Measurements from ENCODE around the gene CYSLTR2.
"Not testable (repeated sequence)": the region's sequence is repeated elsewhere in the genome, so short reads cannot be mapped to it uniquely, and the experiment has no call there.

The CYSLTR2 gene

DNA sequence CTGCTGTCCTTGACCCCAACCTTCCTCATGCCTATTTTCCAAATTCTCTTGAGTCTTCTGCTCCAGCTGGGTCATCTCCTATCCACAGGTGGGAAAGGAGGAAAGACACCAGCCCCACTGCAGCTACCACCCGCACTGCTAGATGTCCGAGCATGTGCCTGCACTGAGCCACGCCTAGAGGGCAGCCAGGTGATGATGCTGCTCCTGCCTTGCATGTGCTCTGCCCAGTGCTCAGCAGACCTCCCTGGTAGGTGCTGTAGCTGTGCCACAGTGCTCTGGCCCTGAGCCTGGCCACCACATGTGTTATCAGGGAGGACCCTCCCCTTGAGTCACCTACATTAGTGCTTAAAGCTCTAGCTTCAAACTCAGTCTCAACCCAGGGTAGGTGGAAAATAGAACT is 6.9 kb upstream of the CYSLTR2 start:
- DNase-seq = no peak

DNA sequence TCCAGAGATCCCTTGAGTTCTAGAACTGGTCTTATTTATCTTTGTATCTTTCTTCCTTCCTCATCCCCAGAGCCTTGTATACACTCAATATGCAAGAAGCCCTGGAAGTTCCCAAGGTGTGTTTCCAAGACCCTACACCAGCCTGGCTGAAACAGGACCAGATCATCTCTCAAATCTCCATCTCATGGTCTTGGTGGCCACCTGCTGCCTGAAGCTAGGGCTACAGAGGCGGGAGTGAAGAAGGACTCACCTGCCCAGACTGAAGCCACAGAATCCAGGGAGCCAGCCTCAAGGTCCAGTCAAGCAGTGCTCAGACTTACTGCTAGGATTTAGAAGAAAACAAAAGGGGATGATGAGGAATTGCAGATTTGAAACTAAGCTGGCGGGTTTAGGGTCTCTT is 6.1 kb upstream of the CYSLTR2 start:
- DNase-seq = no peak

DNA sequence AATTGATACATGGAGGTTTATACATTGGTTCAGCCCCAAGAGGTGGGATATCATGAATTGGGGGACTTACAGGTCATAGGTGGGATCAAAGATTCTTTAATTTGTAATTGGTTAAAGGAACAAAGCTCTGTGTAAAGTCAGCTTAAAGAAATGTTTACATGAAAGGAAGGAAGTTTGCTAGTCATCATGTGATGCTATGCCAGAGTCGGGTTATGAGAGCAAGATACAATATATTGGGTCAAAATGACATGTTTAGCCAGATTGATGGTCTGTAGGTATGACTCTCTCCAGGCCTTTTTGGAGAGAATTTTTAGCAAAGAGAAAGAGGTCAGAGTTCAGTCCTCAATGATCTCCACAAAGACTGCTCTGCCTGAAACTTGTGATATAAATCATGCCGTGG is 5.3 kb upstream of the CYSLTR2 start:
- no peak for DNase-seq

DNA sequence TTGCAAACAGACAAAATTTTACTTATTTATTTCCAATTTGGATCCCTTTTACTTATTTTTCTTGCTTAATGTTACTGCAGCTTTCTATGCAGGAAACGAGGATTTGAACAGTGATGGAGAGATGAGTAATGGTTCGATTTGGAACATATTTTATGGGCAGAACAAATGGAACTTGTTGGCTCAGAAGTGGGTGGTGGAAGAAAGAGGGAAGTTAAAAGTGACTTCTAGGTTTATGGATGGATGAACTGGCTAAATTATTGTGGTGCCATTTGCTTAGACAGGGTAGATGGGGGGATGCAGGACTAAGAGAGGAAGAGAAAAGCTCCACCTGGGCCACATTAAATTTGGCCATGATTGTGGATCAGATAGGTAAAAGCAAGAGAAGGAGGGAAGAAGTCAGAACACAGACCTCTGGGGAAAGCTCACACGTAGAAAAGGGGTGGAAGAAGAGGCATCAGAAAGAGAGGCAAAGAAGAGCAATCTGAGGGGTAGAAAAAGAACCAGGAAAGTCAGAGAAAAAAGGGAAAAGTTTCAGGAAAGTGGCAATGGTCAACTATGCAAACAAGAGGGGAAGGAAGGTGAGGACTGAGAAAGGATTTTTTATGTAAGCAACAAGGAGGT is 768 bp upstream of the CYSLTR2 start:
- DNase-seq = no peak

DNA sequence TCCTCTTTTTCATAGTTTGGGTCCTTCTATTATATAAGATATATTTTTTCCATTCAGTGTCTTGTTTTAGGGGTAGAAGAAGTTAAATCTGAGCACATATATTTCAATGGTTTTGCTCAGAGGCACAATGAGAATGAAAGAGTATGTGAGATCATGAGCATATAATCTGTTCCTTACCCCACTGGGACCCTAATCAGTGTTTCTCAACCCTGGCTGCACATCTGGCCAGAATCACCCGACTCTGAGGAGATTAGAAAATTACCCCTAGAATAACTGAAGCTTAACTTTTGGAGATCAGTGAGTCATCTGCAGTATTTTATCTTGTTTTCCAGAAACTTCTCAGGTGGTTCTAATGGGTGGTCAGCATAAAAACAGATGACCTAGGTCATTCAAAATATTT is 782 bp downstream of the CYSLTR2 start:
- DNase-seq = no peak

DNA sequence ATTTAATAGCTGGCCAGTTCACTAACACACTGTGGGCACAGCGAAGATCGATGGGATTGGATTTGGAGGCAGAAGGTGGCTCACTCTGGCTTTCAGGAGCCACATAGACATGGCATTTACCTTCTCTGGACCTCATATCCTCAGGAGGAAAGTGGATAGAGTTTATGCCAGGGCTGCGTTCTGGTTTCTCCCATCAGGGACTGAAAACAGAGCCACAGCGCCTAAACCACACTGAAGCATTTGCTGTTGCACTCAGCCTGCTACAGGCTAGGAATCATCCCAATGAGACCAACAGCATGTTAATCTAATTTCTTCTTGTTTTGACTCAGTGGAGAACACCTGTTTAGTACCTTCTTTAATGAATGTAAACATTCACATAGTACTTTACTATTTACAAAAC is 1.6 kb downstream of the CYSLTR2 start:
- no peak for DNase-seq

DNA sequence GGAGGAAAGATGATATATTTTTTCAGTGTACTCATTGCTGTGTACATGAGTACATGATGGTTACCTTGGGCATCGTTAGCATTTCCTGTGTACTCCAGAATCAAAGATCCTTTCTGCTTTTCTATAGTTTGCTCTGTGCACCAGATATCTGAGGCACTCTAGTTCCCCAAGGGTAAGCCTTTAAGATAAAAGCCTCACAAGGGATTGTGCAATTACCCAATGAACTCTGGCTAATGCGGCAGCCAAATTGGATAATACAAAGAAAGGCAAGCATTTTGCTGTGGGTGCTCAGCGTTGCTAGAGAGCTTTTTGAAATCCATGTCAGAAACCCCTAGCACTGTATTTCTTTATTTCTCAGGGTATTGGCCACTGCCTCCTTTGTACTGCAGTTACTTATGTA is 2.9 kb downstream of the CYSLTR2 start:
- no peak for DNase-seq

DNA sequence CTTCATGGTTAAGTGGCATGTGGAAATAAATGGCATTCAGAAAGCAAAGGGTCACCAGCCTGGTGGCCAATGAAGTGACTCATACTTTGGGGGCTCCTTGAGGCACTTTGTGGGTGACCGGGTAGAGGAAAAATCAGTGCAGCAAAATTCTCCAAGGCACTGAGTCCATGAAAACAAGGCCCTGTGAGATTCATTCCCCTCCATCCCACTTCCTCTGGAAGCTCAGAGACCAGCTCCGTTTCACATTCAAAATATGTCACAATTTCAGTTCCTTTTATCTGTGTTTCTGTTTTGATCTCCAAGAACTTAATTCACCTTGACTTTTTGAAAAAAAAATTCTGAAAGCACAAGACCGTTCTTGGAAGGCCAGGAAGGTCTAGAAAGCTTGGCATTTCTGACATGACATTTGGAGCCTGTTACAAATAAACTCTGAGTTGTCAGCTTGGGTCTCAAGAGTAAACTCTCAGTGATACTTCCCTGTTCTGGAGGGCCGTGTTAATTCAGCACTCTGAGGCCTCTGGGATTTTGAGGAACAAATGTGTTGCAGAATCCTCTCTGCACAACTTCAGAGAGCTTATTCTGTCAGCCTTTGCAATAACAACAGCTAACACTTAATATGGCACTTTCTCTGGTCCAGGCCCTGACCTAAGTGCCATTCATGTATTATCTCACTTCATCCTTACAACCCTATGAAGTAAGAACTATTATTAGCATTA is 6.8 kb downstream of the CYSLTR2 start:
- DNase-seq = no peak

DNA sequence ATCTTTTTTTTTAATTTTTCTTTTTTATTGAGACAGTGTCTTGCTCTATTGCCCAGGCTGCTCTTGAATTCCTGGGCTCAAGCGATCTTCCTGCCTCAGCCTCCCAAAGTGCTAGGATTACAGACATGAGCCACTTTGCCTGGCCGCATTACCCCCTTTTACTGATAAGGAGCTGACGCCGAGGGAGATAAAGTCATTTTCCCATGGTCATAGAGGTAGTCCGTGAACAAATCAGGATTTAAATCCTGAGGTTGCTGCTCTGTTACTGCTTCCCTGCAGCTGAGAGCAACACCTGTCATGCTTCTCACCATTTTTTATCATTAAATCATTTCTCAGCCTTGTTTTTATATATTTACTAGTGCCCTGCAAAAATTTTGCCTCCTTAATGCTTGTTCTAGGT is 7.4 kb downstream of the CYSLTR2 start:
- no peak for DNase-seq

DNA sequence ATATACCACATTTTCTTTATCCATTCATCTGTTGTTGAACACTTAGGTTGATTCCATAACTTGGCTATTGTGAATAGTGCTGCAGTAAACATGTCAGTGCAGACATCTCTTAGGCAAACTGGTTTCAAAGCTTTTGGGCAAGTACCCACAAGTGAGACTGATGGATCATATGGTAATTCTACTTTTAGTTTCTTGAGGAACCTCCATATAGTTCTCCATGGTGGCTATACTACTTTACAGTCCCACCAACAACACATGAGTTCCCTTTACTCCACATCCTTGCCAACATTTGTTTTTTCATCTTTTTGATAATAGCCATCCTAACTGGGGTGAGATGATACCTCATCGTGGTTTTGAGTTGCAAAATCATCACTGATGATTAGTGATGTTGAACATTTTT is 8.5 kb downstream of the CYSLTR2 start:
- no peak for DNase-seq

DNA sequence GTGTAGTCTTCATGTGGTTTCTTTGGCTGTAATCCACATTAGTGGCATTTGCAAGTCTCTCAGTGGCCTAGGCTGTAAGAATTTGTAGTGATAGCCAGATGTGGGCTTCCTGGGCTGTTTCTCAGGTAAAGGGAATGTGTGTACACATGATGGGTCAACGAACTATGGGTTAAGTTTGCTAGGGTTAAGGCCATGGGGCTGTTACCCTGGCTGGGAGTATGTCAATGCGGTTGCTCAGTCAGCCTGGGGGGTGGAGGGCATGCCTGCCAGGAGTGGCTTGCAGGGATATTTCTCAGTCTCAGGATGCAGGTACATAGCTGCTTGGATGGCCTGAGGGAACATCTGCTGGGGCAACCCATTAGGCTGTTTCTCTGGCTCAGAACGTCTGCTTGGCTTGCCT is 13.4 kb downstream of the CYSLTR2 start:
- DNase-seq = no peak

DNA sequence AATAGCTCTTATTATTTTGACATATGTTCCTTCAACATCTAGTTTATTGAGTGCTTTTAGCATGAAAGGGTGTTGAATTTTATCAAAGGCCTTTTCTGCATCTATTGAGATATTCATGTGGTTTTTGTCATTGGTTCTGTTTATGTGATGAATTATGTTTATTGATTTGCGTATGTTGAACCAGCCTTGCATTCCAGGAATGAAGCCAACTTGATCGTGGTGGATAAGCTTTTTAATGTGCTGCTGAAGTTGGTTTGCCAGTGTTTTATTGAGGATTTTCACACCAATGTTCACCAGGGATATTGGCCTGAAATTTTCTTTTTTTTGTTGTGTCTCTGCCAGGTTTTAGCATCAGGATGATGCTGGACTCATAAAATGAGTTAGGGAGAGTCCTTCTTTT is 17.7 kb downstream of the CYSLTR2 start:
- not testable (repeated sequence) for DNase-seq

DNA sequence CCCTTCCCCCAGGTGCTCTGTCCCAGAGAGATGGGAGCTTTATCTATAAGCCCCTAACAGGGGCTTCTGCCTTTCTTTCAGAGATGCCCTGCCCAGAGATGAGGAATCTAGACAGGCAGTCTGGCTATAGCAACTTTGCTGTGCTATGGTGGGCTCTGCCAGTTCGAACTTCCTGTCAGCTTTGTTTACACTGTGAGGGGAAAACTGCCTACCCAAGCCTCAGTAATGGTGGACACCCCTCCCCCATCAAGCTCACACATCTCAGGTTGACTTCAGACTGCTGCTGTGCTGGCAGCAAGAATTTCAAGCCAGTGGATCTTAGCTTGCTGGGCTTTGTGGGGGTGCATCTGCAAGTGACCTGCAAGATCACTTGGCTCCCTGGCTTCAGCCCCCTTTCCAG is 21.5 kb downstream of the CYSLTR2 start:
- DNase-seq = no peak

DNA sequence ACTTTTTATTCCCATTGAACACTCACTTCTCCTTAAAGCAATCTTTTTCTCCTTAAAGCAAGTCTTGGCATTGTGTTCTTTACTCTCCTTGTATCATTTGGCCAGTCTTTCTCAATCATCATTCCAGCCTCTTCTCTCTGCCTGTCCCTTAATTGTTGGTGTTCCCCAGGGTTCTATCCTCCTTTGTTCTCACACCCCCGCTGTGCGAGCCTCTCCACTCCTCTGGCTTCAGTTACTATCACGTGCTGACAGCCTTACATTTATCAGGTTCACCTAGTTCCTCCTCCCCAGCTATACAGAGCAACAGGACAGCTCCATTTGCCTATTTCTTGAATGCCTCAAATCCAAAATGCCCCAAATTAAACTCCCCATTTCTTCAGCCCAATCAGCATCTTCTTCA is 24.6 kb downstream of the CYSLTR2 start:
- no peak for DNase-seq

DNA sequence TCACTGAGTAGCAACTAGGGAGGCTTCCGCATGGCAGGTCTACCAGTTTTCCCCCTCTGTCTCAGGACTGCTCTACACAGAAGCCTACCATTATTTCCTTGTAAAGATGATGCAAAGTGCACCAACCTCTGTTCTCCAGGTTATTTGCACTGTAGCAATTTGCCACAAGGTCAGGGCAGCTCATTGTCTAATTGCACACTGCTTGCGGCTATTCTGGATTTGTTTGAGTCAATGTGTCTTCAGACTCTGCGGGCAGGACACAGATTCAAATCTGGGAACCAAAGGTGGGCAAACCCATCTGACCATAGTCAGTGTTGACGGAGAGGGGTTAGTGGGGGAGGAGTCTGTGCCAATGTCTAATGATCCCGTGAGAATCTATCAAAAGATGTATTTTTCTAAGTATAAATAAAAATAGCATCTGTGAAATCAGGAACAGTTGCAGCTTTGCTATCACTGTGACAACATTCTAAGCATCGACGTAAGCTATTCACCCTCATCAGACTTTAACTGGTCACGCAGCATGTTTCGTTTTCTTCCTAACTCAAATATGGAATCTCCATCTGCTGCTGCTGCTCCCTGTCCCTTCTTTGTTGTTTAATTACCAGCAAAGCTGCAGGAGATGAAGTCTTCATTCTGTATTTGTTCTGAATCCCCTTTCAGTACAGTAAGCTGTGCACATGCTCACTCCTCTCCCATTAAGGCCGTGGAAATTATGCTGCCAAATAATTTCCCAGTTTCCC is 26.4 kb downstream of the CYSLTR2 start:
- DNase-seq = no peak

DNA sequence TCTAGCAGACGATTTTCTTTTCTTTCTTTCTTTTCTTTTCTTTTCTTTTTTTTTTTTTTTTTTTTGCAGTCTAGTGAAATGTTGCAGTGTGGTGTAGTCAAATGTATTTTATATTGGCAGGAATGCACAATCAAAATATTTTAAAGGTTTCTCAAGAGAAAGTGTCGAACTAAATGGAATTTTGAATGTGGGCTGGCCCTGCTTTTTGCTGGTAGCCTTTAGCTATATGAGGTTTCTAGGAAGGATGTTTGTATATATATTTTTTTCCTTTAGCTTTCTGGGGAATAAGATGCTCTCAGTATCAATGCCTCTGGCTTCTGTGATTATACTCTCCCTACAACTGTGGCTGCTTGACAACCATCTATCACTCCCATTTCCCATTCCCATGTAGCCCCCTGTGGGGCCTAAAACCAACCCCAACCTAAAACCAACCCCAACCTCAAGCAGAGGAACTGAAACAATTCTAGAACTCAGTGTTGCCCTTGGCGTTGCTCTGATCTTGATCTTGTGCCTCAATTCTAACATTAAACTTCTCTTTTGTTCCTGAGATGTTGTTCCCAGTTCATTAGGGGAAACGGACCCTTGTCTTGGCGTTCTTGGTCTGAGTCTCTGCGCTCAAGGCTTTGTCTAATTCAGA is 27.1 kb downstream of the CYSLTR2 start:
- DNase-seq = no peak

DNA sequence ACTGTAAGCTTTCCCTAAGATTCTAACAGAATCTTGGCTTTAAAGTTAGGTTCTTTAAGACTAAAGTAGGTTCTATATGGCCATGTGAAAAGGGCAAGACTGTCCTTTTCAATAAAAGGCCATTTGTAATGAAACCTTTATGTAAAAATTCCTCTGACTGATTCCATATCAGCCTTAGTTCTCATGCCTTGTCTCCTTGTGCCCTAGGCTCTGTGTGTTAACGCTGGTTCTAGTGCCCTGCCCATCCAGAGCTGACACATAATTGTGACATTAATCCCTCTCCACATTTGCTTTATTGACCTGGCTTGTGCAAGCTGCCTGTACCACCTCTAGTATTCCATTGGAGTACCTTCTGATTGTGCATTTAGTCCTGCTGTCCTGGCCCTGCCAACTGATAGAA is 28.2 kb downstream of the CYSLTR2 start:
- no peak for DNase-seq

DNA sequence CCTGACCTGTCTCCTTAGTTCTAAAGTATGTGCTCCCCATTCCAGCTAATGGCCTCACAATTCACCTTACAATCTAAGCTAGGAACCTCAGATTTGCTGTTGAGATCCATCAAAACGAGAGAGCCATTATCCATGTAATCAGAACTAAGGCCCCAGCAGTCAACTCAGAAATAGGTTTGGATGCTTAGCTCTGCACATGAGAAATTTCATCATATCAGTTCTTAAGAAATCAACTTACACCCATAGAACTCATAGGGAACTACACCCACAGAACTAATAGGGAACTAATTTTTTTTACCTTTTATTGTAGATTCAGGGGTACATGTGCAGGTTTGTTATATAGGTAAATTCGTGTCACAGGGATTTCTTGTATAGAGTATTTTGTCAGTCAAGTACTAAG is 28.7 kb downstream of the CYSLTR2 start:
- no peak for DNase-seq

DNA sequence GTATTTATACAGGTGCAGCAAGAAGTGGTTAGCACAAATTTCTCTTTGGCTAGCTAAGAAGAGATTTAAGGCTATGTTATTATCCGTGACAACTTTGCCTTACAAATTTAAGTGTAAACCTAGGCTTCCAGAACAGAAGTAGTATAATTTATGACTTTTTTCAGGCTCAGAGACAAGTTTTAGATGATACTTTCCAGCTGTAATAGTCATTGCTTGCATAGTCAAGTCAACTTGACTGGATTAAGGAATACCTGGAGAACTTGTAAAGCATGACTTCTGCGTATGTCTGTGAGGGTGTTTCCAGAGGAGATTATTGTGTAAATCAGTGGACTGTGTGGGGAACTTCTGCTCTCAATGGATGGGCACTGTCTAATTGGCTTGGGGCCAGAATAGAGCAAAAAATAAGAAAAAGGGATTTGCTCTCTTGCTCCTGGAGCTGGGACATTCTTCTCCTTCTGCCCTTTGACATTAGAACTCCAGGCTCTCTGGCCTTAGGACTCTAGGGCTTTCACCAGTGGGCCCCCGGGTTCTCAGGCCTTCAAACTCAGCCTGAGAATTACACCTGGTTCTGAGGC is 33.0 kb downstream of the CYSLTR2 start:
- DNase-seq = no peak

DNA sequence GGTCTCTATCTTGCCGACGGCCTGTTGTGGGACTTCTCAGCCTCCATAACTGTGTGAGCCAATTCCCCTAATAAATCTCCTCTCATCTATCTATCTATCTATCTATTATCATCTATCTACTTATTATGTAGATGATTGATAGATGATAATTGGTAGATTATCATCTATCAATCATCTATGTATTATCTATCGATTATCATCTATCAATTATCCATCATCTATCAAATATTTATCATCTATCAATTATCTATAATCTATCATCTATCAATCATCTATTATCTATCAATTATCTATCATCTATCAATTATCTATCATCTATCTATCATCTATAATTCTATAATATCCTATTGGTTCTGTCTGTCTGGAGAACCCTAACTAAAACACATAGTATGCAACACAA is 33.5 kb downstream of the CYSLTR2 start:
- DNase-seq = no peak

DNA sequence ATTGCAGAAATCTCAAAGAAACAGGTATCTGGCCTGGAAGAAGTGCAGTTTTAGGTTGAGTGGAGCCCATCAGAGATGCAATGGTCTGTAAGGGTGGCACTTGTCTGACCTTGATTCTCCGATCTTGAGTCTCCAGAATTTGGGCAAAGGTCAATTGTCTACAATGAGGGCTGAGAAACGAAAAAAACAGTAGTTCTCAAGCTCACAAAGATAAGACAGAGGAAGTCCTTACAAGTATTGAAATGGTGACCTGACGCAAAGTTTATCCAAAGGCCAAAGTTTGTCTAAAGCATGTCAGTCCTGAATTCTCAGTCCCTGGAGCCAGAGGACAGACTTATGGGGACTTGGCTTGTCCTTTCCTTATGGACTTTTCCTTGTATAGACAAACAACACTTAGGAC is 40.3 kb downstream of the CYSLTR2 start:
- no peak for DNase-seq

DNA sequence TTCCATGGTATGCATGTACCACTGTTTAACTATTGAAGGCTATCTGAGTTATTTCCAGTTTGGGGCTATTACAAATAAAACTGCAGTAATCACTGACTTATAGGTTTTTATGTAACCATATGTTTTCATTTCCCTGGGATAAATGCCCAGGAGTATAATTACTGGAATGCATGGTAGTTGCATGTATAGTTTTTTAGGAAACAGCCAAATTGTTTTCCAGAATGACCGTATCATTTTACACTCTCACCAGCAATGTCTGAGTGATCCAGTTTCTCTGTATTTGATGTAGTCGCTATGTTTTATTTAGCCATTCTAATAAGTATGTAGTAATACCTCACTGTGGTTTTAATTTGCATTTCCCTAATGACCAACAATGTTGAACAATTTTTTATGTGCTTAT is 42.0 kb downstream of the CYSLTR2 start:
- DNase-seq = no peak

DNA sequence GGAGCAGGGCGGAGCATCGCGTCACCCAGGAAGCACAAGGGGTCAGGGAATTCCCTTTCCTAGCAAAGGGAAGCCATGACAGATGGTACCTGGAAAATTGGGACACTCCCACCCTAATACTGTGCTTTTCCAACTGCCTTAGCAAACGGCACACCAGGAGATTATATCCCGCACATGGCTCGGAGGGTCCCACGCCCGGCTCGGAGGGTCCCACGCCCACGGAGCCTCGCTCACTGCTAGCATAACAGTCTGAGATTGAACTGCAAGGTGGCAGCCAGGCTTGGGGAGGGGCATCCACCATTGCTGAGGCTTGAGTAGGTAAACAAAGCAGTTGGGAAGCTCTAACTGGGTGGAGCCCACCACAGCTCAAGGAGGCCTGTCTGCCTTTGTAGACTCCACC is 42.9 kb downstream of the CYSLTR2 start:
- not testable (repeated sequence) for DNase-seq

DNA sequence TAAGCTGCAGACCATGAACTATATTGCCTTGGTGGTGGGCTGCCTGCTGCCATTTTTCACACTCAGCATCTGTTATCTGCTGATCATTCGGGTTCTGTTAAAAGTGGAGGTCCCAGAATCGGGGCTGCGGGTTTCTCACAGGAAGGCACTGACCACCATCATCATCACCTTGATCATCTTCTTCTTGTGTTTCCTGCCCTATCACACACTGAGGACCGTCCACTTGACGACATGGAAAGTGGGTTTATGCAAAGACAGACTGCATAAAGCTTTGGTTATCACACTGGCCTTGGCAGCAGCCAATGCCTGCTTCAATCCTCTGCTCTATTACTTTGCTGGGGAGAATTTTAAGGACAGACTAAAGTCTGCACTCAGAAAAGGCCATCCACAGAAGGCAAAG is 53.7 kb downstream of the CYSLTR2 start:
- no peak for DNase-seq

All from activated naive CD4-positive, alpha-beta T cell treated with anti-CD3 and anti-CD28 coated beads, Interleukin-2, amount 50 U/mL, for 16 hours (primary cell).